Panc1 (cell line): Measurements from ENCODE around the gene ANKRD26. TPM values are rescaled to one million over a fixed set of nuclear protein-coding genes. Genes with fewer than 3 reads are reported as not detected.

ENCODE experiments used
- ATAC-seq: fragments of 200-7000 bp; cut with Tn5 transposase; 2 replicates; pipeline ENCODE4 v1.9.1; 2020; ENCODE audit warnings: mild to moderate bottlenecking, moderate library complexity
- BruUV-seq: library from RNA; stranded (reverse); fragments of 400-500 nt; replicated peaks from 2 replicates; lab custom pipeline; 2021; lab: Mats Ljungman, UMichigan
- CTCF ChIA-PET: fragments of 300-600 bp; sonication (Branson Sonifier 250); formaldehyde crosslinking; loops from one replicate; lab custom pipeline; 2022; ENCODE audit warnings: antibody characterized with exemption; lab: Charles Lee
- POLR2A ChIA-PET: fragments of 300-600 bp; sonication (Branson Sonifier 250); formaldehyde crosslinking; loops from one replicate; lab custom pipeline; 2022; ENCODE audit warnings: antibody characterized with exemption; lab: Charles Lee
- DNase-seq: peaks from one replicate; pipeline ENCODE4 v3.0.0-alpha.2; 2010; ENCODE audit warnings: low read depth, low spot score
- H3K27ac ChIP-seq: 2 replicates; pipeline ENCODE4 v1.5.1; 2011; ENCODE audit warnings: mild to moderate bottlenecking, low read length, inconsistent platforms
- H3K27me3 ChIP-seq: fragments of 200-500 bp; sonication (Bioruptor generic); 2 replicates; pipeline ENCODE4 v1.6.0; 2014; ENCODE audit warnings: low read length, inconsistent platforms; ENCODE audit not compliant: control insufficient read depth, insufficient read depth
- H3K36me3 ChIP-seq: fragments of 200-500 bp; sonication (Bioruptor generic); 2 replicates; pipeline ENCODE4 v1.5.1; 2014; ENCODE audit warnings: inconsistent platforms, mild to moderate bottlenecking, low read length, moderate library complexity; ENCODE audit not compliant: control insufficient read depth, insufficient read depth
- H3K4me1 ChIP-seq: 2 replicates; pipeline ENCODE4 v1.5.1; 2011; ENCODE audit warnings: inconsistent platforms, mild to moderate bottlenecking, low read length, moderate library complexity; ENCODE audit not compliant: control insufficient read depth, insufficient read depth
- H3K4me3 ChIP-seq, 2 experiments: 2 replicates each; pipeline ENCODE4 v1.5.1; 2011 to 2012; ENCODE audit warnings: low read depth in 2 of 2, low read length in 2 of 2, mild to moderate bottlenecking in 2 of 2, inconsistent platforms in 1 of 2, moderate library complexity in 1 of 2
- H3K9me3 ChIP-seq: fragments of 200-500 bp; sonication (Bioruptor generic); 2 replicates; pipeline ENCODE4 v1.5.1; 2014; ENCODE audit warnings: low read depth, mild to moderate bottlenecking, inconsistent platforms, low read length, moderate library complexity; ENCODE audit not compliant: control insufficient read depth, insufficient read depth
- CTCF ChIP-seq: fragments of 450-650 bp; IDR thresholded peaks from 2 replicates; pipeline ENCODE4 v1.5.1; 2017; ENCODE audit warnings: mild to moderate bottlenecking
- POLR2AphosphoS5 ChIP-seq: IDR thresholded peaks from 2 replicates; pipeline ENCODE4 v1.6.1; 2012; ENCODE audit warnings: mild to moderate bottlenecking, low read depth, low read length, moderate library complexity
- REST ChIP-seq, 2 experiments: IDR thresholded peaks; 2 replicates each; pipeline ENCODE4 v1.6.1; 2011 to 2012; ENCODE audit warnings: low read depth in 2 of 2, control low read depth in 1 of 2, low read length in 1 of 2, mild to moderate bottlenecking in 1 of 2, moderate library complexity in 1 of 2; ENCODE audit not compliant: insufficient read depth in 1 of 2
- SIN3A ChIP-seq: IDR thresholded peaks from 2 replicates; pipeline ENCODE4 v1.6.1; 2012; ENCODE audit warnings: low read depth, mild to moderate bottlenecking, low read length, moderate library complexity, borderline replicate concordance; ENCODE audit not compliant: insufficient read depth
- TCF7L2 ChIP-seq: IDR thresholded peaks from 2 replicates; pipeline ENCODE4 v1.6.1; 2011; ENCODE audit warnings: mild to moderate bottlenecking, low read depth, low read length, inconsistent platforms
- in situ Hi-C: cut with HindIII; loops from 2 replicates; pipeline ENCODE4 v1.10.0; 2016; ENCODE audit warnings: low sequenced_read_pairs, low pct_unique_long_range_greater_than_20kb
- intact Hi-C: fragments of 100-400 bp; cut with micrococcal nuclease; formaldehyde crosslinking; loops from one replicate; pipeline ENCODE4 v1.10.0; 2022; ENCODE audit not compliant: unreplicated experiment
- total RNA-seq: library from RNA; stranded (reverse); gene quantifications from one replicate; pipeline ENCODE4 v1.2.1, GENCODE V29; 2021; ENCODE audit not compliant: unreplicated experiment

Gene ANKRD26
- total RNA-seq, 1 experiment from 2014 or later: 6.9 TPM

DNA sequence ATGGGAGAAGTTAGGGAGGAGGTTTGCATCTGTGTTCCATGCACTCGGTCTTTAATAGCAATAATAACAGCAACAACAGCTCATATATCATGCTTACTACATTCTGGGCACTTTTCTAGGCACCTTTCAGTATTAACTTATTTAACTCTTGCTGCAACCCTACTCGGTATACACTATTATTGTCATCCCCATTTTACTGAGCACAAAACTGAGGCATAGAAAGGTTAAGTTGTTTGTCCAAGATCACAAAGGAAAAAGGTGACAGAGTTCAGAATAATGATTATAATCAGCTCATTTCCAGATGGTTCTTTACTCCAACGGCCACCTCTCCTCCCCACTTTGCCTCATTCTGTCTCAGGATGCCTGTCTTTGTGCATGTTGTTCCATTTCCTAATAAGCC lies 137.5 kb downstream of the ANKRD26 start:
- Histone ChIP-seq H3K9me3 (no peaks in the 10 kb centered on the region), H3K27me3 (no peaks in the 10 kb centered on the region), H3K4me3 (no peak overlapping the region), H3K36me3 (no peaks in the 10 kb centered on the region), H3K4me1 (no peaks in the 10 kb centered on the region), H3K27ac (no peak overlapping the region)
- CTCF ChIA-PET: no interaction called here
- POLR2A ChIA-PET: no interaction called here
- no TSS peak for BruUV-seq
- no peak for ATAC-seq
- TF ChIP-seq POLR2AphosphoS5 (no peak), CTCF (no peak), REST (IDR thresholded peaks at IDR 0.05; ENCODE audit: insufficient read depth in 1 of 2, low read depth in 2 of 2, low read length in 1 of 2) (no peak), TCF7L2 (no peak), SIN3A (no peak)
- intact Hi-C loops: no loop called here
- DNase-seq: no peak
- in situ Hi-C loops: no loop called here

GRCh38 chr10:26960308-26960707 lies 140.0 kb downstream of the ANKRD26 start:
- TF ChIP-seq REST (IDR thresholded peaks at IDR 0.05; ENCODE audit: insufficient read depth in 1 of 2, low read depth in 2 of 2, low read length in 1 of 2) (no peak), TCF7L2 (no peak), POLR2AphosphoS5 (no peak), CTCF (no peak), SIN3A (no peak)
- in situ Hi-C loops (no loop called here), intact Hi-C loops (no loop called here)
- ChIA-PET POLR2A (no interaction called here), CTCF (no interaction called here)
- H3K27me3 ChIP-seq: no peaks in the 10 kb centered on the region
- H3K27ac ChIP-seq: no peak overlapping the region
- no peaks in the 10 kb centered on the region for H3K9me3 ChIP-seq
- no TSS peak for BruUV-seq
- no peak for ATAC-seq
- no peaks in the 10 kb centered on the region for H3K36me3 ChIP-seq
- DNase-seq: no peak
- no peak overlapping the region for H3K4me3 ChIP-seq
- H3K4me1 ChIP-seq: no peaks in the 10 kb centered on the region
